Activated CD8-positive, alpha-beta memory T cell treated with anti-CD3 and anti-CD28 coated beads, Interleukin-2, amount 50 U/mL, for 1 hour (primary cell): Measurements from ENCODE around the gene TSPAN3.

Experiments used
- DNase-seq: peaks from one replicate; pipeline ENCODE4 v3.0.0-alpha.2; 2020; ENCODE audit errors: extremely low read depth

The TSPAN3 gene

DNA sequence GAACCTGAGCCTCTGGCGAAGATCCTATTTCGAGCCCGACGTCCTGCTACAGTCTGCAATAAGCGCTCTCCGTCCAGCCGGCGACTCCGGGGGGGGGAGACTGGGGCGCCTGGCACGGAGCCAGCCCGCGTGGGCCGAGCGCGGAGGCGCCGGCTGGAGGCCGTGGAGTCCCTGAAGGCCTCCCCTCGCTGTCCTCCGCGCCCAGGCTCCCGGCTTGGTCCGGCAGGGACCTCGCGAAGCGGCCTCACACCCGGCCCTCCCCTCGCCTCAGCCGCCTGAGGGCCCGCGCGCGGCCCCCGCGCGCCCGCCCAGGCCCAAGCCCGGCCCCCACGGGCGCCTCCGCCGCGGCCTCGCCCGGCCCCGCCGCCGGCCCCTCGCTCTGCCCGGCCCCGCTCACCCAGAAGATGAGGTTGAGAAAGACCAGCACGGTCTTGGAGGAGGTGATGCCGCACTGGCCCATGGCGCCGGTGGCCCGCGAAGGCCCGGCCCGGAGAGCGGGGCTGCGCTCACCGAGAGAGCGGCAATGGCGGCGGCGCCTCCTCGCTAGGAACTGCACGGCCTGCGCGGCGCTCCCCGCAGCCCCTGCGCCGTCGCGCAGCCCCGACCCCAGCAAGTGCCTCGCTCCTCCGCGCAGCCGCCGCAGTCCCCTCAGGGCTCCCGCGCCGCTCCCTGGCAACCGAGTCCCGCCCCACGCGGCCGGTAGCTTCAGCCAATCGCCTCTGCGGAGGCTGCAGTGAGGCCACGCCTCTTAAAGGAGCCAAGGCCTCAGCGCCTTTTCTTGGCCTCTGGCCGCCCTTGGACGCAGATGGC, at the start of gene TSPAN3:
Gene TSPAN3, minus strand, starts transcription at position 615 of the 810 bp plus-strand sequence. Its CDS starts 155 bp downstream, at position 460.
- peak; percentile 76 for DNase-seq

DNA sequence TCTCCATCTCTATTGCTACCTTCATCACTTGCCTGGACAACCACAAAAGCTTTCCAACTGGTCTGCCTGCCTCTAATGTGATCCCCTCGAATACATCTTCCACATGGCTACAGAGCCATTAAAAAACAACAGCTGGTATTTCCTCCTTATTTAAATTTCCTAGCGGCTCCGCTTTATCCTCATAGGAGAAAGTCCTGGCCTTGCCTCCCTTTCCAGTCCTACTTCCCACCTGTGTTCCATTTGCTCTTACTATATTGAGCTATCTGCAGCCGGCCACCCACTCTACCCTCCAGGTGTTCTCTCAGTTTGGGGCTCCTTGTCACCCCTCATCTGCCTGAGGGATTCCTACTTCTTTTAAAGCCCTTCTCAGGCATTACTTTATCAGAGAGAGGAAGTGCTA, 49.7 kb upstream of the TSPAN3 start:
- no peak for DNase-seq

DNA sequence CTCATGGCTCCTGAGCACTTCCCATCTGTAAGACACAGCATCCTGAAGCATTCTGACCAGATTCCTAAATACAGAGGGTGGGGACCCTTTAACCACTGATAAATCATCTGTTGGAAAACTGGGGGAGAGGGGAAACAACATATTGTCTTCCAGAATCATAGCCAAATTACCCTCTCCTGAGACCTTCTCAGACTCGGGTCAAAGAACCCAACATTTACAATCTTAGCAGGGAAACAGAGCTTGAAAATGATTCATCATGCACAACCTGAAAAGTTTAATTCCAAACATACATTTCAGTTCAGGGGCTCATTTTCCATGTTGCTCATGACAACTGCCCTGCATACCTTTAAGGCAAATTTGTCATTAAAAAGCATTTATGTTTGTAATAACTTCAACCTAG, 48.5 kb upstream of the TSPAN3 start:
- no peak for DNase-seq

DNA sequence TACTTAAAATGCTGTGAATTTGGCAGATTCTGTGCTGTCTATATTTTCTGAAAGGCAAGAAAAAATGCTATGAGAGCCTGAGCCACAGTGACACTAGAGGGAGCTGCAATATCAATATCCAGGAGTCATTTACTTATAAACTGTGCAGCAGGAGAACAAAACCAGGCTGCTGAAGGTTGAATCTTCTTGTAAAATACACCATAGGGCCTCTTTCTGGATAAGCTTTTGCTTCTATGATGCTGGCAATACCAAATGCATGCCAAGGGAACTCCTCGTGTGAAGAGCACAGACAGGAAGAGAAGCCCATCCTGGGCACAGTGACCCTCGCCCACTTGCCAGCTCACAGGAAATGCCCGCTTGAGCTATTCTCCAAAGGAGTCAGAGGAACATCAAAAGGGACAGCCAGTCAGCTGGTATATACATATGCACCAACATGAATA, 48.0 kb upstream of the TSPAN3 start:
- DNase-seq, result no peak

DNA sequence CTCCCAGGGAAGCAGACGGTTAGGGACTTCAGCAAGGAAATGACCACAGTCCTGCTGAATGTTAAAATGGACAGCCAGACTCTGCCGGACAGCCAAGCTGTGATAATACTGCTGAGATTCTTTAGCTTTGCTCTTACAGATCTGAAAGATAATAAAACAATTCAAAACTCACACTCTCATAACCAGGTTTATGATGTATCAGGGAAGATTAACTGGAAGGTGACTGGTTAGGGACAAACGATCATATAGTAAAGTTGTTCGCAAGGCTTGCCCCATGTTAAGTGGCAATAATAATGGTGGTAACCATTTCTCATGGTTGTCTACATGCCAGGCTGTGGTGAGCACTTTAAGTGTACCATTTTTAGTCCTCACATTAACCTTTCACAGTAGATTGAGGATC, 44.3 kb upstream of the TSPAN3 start:
- no peak for DNase-seq

DNA sequence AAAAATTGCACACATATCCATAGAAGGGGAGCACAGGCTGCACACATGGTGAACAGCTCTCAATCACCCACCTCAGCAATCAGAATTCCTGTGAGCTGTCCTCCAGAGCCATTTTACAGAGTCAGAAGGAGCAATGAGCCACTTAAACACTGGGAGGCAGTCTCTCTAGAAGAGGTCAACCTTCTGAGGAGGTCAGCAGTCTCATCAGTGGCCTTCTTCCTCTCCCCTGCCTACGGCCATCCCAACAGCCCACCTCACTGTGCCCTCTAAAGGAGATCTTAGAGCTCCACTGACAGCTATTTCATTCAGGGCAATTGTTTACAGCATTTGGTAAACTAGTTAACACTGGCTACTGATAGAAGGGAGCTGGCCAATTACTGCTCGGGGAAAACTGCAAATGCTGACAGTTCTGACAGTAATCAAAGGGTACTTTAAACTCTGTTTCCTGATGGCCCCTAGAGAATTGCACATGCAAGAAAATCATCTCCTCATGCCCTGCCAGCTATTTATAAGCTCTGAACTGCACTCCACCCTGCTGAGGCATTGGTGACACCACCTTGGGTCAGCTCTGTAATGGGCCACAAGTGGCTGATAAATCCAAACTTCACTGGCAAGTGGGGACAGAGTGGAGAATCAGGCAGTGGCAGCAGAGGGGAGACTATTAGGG, 42.1 kb upstream of the TSPAN3 start:
- DNase-seq, result no peak

DNA sequence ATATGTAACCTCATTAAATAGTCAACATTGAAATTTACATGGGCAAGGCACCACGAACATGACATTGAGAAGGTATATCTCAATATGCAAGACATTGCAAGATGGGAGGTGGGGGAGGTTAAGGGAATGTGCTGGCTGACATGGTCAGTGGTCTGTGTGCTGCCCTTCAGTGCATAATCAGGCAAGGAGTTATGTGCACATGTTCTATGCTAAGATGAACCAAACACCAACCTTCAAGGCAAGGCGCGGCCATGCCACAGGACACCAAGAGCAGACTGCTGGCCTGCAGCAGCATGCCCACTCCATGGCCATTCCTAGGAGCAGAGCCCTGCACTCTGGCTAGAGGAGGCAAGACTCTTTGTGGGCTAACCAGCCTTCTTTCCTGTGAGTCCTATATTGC, 40.9 kb upstream of the TSPAN3 start:
- no peak for DNase-seq

DNA sequence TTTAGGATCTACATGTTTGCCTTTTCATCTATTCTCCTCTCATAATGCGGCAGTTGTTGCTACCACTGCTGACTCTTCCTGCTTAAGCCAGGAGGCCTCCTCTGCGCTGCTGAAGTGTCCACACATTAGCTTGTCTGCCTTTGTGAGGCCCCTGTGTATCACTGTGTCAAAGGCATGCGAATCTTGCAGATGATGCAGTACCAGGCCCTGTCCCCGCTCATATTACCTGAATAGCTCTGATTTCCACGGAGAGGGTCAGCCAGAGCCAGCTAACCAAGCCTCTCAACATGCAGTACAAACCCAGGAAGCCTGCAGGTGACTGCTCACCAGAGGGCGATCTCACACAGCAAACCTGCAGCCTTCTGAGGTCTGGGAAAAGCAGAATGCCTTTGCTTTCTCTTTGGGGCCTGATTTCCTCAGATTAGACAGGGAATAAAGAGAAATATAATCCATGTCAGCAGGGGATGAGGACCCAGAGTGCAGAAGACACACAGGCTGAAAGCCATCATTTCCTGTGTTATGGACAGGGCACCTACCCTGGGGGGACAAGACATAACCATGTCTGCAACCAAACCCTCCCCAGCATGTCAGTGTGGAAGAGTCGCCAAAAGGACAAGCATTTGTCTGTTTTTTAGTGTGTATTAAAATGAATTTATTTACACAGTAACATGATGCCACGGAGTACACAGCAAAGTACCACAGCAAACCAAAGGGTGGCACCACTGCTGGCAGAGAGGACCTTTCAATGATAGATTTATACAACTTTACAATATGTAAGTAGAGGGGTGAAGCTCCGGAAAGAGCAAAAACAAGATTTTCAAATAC, 36.8 kb upstream of the TSPAN3 start:
- no peak for DNase-seq

DNA sequence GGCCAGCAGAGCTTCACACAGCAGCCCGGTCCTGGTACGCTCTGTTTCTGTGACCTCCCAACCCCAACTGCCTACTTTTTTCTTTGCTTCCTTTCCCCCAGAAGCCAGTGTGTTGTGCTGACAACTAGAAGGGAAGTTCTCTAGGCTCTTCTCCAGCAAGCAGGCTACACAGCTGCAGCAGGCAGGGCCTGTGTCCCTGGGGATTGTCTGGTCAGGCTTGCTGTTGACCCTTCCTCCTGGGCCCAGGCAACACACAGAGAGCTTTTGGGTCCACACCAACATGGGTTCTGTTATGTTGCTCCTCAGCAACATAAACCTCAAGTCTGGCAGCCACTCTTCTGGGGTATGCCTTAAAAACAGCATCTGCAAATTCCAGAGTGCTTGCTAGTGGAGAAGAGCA, 36.2 kb upstream of the TSPAN3 start:
- DNase-seq, result no peak

DNA sequence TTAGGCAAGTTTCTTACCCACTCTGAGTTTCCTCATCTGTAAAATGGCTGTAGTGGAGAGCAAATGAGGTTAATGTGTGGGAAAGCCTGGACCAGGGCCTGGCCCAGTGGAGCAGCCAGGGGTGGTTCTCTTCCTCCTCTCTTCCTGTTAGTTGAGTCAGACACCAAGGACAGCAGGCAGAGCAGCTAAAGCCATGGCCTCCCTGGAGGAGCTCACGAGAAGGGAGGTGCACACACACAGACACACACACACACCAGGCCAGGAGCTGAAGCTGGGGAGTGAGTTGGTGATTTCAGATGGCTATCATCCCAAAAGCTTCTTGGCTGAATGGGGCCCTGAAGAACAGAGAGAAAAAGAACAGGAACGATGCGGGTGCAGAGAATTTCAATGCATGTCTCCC, 33.2 kb upstream of the TSPAN3 start:
- DNase-seq, result no peak

DNA sequence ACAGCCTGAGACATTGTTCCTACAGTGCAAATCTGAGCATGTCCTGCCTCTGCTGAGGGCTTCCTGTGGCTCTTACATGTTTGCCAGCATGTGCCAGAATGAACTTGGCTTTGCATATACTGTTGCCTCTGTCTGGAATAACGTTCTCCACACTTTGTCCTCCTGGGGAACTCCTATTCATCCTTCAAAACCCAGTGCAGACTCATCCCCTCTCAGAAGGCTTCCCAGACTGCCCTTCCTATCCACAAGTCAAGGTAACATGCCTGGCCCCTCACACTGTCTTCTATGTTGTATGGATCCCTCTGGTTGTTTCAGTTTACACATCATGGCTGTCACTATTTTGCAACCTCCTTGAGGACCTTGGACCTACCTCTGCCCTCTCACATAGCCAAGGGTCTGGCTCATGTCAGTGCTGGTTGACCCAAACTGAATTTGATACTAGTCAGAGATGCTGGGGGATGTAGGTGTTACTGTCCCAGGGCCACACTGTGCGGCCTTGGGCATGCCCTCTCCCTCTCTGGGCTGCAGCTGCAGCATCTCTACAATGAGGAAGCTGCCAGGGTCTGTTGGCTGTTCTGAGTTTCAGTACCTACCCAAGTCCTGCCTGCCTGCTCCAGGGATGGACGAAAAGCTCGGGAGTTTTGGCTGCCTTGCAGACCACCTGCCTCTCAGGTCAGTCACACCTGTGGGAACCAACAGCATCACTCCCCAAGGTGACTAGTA, 29.0 kb upstream of the TSPAN3 start:
- no peak for DNase-seq

DNA sequence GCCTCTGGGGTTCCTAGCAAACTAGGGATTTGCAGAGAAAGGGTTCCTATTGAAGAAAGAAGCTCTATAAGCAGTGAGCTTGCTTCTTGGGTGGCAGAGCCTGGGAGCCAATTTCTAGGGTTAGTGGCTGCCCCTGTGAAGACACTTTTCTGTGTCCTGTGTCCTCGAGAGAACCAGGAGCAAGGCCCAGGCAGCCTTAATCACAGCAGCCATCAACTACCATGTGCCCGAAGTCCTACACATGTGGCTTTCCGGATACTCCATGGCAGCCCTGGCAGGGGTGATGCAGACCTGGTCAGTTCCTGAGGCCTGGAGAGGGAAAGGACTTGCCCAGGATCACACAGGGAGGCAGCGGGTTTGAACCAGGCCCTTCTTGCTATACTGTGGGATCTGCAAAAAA, 27.7 kb upstream of the TSPAN3 start:
- no peak for DNase-seq

DNA sequence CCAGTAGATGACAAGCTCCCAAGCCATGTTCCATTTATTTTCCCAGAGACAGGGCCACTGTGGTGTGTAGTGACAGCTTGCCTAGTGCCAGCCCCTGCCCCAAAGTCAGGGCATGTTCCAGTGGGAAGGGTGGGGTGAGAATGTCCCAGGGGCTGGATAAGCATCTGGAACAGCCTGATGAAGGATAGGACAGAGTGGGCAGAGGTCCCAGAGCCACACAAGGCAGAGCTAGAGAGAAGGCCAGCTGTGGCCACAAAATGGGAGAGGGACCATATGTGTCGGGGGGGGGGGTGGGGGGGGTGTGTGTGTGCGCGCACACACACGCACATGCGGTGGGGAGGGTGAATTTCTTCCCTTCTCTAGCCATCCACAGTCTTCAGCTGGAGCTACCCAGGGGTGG, 27.0 kb upstream of the TSPAN3 start:
- no peak for DNase-seq

DNA sequence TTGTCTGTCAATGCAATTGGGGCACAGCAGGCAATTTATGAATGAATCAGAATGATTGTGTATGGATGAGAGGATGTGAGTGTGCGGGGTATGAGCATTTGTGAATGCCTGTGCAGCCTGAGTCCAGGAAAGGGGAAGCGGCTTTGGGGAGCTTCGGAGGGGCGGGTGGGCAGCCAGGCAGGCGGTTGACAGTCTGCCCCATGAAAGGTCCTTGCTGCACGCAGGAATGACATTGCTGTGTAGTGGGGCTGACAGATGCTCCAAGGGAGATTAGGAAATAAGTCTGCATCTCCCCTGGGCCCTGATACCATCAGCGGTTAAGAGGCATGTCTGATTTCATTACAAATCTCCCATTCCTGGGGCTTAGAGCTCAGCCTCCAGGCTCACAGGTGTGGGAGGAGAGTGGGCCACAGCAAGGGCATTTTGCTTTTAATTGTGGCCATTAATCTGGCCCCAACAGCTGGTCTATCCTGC, 26.4 kb upstream of the TSPAN3 start:
- no peak for DNase-seq

DNA sequence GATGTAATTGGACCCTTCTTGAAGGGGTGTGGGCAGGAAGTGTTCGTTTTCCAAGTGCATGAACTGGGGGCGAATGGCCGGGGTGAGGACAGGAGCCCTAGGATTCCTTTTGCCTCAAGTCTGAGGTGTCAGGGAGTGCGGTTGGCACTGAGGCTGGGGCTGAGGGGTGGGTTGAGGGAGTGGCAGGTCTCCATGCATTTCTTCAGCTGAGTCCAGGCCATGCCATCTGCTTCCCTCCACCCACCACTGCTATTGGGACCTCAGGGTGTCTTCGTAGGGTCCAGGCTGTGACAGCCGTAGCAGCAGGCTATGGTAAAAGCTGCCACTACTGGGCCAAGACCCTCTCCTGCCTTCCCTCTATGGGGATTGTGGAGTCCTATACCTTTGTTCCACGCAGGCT, 25.6 kb upstream of the TSPAN3 start:
- DNase-seq, result no peak

DNA sequence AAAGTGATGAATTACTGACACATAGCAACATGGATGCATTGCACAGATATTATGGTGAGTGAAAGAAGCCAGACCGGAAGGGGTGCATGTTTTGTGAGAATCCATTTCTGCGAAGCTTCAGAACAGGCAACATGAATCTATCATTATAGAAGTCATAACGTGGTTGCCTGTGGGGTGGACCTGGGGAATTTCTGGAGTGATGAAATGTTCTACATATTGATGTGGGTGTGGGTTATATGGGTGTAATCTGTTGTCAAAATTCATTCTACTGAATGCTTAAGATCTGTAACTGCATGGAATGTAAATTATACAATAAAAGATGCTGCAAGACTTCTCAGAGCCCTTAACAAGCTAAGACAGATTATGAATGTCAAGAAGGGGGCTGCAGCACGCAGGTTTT, 25.2 kb upstream of the TSPAN3 start:
- DNase-seq, result no peak

DNA sequence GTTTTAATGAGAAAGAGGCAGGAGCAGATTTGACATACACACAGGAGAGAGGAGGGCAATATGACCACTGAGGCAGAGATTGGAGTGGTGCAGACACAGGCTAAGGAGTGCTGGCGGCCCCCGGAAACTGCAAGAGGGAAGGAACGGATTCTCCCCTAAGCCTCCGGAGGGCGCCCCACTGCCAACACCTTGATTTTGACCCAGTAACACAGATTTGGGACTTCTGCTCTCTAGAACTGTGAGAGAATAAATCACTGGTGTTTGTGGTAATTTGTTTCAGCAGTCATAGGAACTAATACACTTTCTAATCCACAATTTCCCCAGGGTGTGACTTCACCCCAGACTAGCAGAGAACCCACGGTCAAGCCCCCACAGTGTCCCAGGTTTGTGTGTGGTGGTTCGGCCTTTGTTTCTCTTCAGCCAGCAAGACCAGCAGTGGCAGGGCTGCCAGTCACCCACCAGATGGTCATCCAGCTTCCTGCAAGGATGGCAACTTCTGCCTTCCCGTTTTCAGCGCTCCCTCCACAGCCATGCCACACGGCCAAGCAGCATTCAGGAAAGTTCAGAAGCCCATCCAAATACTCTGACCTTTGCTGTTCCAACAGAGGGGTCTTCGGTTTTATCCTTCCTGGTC, 23.6 kb upstream of the TSPAN3 start:
- DNase-seq, result no peak

DNA sequence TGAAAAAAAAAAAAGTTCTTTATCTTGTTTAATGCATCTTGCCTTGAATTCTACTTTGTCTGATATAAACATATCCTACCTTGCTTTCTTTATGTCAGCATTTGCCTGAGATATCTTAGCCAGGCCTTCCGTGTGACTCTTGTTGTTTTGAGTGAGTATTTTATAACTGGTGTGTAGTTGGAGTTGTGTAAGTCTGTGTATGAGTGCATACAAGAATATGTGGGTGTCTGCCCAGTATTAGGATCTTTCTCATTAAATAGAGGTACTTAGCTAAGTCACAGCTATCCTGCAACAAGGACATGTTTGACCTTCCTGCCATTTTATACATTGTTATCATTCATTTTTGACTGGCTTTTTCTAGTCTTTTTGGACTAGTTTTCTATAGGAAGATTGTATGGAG, 22.5 kb upstream of the TSPAN3 start:
- DNase-seq, result no peak

DNA sequence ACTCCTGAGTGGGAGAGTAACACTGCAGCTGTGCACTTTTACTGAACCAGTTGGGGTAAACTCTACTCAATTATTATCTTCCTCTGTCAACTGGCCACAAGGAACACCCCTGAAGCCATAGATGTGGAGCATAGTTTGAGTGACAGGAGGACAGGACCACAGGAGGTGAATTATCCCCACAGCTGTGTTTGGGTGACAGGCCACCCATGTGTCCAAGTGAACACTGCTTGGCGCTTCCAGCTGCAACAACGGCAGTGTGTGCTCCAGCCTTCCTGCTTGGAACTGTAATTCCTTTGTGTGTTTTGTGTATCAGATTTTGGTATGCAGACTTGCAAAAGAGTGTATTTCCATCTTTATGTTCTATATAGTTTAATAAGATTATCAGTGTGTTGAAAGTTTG, 20.2 kb upstream of the TSPAN3 start:
- DNase-seq, result no peak

DNA sequence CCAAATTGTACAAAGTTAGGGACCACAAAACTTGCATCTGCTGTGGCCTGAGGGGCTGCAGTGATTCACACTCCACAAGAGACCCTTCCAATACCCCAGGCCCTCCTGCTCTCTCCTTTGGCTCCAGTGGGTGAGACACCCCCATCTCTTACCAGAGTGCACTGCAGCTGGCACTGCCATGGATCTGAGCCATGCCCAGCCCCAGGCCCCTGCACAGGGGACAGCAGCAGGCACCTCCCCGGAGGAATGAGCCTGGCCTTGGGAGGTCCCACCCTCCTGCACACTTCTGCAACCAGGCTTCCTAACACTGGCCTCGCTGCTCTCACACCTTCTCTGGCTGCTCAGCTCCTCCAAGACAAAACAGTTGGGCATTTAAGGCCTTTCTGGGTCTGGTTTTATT, 16.3 kb upstream of the TSPAN3 start:
- DNase-seq, result no peak

DNA sequence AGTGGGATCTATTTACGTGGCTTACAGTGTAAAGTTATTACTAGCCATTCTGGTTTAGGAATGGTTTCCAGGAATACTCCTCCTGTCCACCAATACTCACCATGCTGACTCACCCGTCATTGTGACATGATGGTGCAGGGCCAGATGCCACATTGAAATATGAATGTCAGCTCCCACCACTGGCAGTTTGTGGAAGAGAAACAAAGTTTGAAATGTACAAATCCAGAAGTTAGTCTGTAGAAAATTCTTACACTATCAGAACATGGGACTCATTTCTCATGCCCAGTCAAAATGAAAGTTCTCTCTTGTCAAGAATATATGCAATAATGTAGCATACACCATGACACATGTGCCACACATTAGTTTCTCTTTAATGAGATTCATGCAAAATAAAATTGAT, 14.4 kb upstream of the TSPAN3 start:
- DNase-seq, result no peak
